Neutrophil (primary cell): ENCODE results near the gene ARFGEF3.

Experiments
- H3K27ac ChIP-seq: fragments of 200-600 bp; sonication (generic); 2 replicates; pipeline ENCODE4 v1.5.1; 2016; ENCODE audit warnings: mild to moderate bottlenecking, moderate library complexity
- H3K27me3 ChIP-seq: fragments of 200-600 bp; sonication (generic); 2 replicates; pipeline ENCODE4 v1.6.0; 2016; ENCODE audit warnings: mild to moderate bottlenecking
- H3K36me3 ChIP-seq: fragments of 200-600 bp; sonication (generic); 2 replicates; pipeline ENCODE4 v1.5.1; 2017
- H3K4me1 ChIP-seq, 2 experiments: fragments of 200-600 bp in 1 of 2; sonication (generic) in 1 of 2; 1 replicate in 1 of 2; 2 replicates in 1 of 2; pipeline versions ENCODE4 v1.5.1 to v1.6.1; 2013 to 2016; ENCODE audit warnings: low read depth in 1 of 2, low read length in 1 of 2, mild to moderate bottlenecking in 1 of 2, moderate library complexity in 1 of 2; ENCODE audit not compliant: control insufficient read depth in 1 of 2, insufficient read depth in 1 of 2
- H3K4me3 ChIP-seq, 2 experiments: fragments of 200-600 bp in 1 of 2; sonication (generic) in 1 of 2; 1 replicate in 1 of 2; 2 replicates in 1 of 2; pipeline ENCODE4 v1.5.1; 2013 to 2016; ENCODE audit warnings: low read depth in 1 of 2, low read length in 1 of 2, mild to moderate bottlenecking in 1 of 2, moderate library complexity in 1 of 2
- H3K9me3 ChIP-seq: fragments of 200-600 bp; sonication (generic); 2 replicates; pipeline ENCODE4 v1.5.1; 2016
- CTCF ChIP-seq: fragments of 200-600 bp; sonication (generic); IDR thresholded peaks from 2 replicates; pipeline ENCODE4 v1.5.1; 2016; ENCODE audit warnings: antibody characterized with exemption

ARFGEF3 gene

GRCh38 chr6:138160329-138161087, 1.2 kb upstream of the ARFGEF3 start:
- no peak overlapping the region for H3K27ac ChIP-seq
- no peak overlapping the region for H3K4me3 ChIP-seq
- TF ChIP-seq CTCF: no peak
- H3K36me3 ChIP-seq: no peaks in the 10 kb centered on the region
- peaks cover 14 to 30% of the 10 kb centered on the region in 2 experiments for H3K4me1 ChIP-seq
- no peaks in the 10 kb centered on the region for H3K9me3 ChIP-seq
- H3K27me3 ChIP-seq: peaks cover 98% of the 10 kb centered on the region

- no peaks in the 10 kb centered on the region for H3K9me3 ChIP-seq
- H3K4me3 ChIP-seq: peak overlapping the region; percentile 33 to 38
- H3K4me1 ChIP-seq: peaks cover 14 to 30% of the 10 kb centered on the region in 2 experiments
- H3K27me3 ChIP-seq: peaks cover 98% of the 10 kb centered on the region
- TF ChIP-seq CTCF: no peak
- no peaks in the 10 kb centered on the region for H3K36me3 ChIP-seq
- no peak overlapping the region for H3K27ac ChIP-seq
These were observed 726 bp upstream of the ARFGEF3 start for GRCh38 chr6:138161088-138161337.

- Histone ChIP-seq H3K4me3 (peak overlapping the region; percentile 39 to 57), H3K36me3 (no peaks in the 10 kb centered on the region), H3K27me3 (peaks cover 98% of the 10 kb centered on the region), H3K27ac (no peak overlapping the region), H3K9me3 (no peaks in the 10 kb centered on the region), H3K4me1 (peaks cover 14 to 30% of the 10 kb centered on the region in 2 experiments)
- no peak for TF ChIP-seq CTCF
These were observed 594 bp downstream of the ARFGEF3 start for GRCh38 chr6:138162111-138162954.

- Histone ChIP-seq H3K27ac (no peak overlapping the region), H3K4me3 (no peak overlapping the region), H3K4me1 (peaks cover 14 to 30% of the 10 kb centered on the region in 2 experiments), H3K27me3 (peaks cover 97% of the 10 kb centered on the region), H3K36me3 (no peaks in the 10 kb centered on the region), H3K9me3 (no peaks in the 10 kb centered on the region)
- no peak for TF ChIP-seq CTCF
These were observed 1.3 kb downstream of the ARFGEF3 start for GRCh38 chr6:138162955-138163575.

- H3K9me3 ChIP-seq: no peaks in the 10 kb centered on the region
- peaks cover 10% of the 10 kb centered on the region for H3K27me3 ChIP-seq
- no peak for TF ChIP-seq CTCF
- no peak overlapping the region for H3K27ac ChIP-seq
- H3K4me3 ChIP-seq: no peak overlapping the region
- peaks cover 0 to 8% of the 10 kb centered on the region in 2 experiments for H3K4me1 ChIP-seq
- H3K36me3 ChIP-seq: no peaks in the 10 kb centered on the region
These were observed 13.9 kb downstream of the ARFGEF3 start for GRCh38 chr6:138175596-138175995.
